GM10847 (cell line): ENCODE results near the gene STMP1.

ENCODE experiments used
- POLR2A ChIP-seq: IDR thresholded peaks from 2 replicates; pipeline ENCODE4 v1.6.1; 2011; ENCODE audit not compliant: insufficient read length; ENCODE audit errors: extremely low read depth

The STMP1 gene

GRCh38 chr7:135662373-135663114 is at the start of gene STMP1:
Gene STMP1, plus strand, starts transcription at chr7:135662514.
- peak; percentile 92 for TF ChIP-seq POLR2A

- TF ChIP-seq POLR2A: no peak
Observed at GRCh38 chr7:135616136-135616535, 46.2 kb upstream of the STMP1 start.

DNA sequence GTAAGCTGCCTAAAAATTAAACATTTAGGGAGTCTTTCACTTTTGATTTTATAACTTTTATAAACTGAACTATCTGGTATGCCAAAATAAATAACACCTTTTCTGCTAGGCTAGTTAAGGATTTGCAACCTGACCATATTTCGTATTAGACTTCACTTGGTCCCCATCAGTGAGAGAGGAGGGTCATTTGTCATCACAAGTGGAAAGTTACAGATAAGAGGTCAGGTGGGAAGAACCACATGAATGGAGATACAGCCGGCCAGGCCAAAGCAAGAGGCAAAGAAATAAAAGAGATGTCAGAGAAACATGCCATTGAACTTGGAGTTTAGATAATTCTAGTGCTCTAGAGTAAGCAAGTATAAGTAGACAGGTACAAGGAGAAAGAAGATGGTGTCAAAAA is 44.5 kb upstream of the STMP1 start:
- TF ChIP-seq POLR2A: no peak

DNA sequence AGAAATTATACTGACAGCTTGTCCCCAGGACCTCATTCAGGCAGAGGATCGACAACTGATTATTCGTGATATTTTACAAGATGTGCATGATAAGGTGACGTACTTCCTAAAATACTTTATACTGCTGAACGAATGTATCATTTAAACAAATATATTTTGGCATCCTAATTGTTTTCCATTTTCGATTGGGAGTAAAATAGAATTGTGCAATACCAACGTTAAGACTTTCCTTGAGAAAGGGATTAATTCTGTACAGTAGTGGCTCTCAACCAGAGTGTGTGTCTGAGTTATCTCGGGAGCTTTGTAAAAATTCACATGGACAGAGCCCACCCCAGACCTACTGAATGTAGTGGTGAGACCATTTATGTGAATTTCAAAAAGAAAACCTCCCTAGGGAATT is 43.8 kb upstream of the STMP1 start:
- TF ChIP-seq POLR2A: no peak

DNA sequence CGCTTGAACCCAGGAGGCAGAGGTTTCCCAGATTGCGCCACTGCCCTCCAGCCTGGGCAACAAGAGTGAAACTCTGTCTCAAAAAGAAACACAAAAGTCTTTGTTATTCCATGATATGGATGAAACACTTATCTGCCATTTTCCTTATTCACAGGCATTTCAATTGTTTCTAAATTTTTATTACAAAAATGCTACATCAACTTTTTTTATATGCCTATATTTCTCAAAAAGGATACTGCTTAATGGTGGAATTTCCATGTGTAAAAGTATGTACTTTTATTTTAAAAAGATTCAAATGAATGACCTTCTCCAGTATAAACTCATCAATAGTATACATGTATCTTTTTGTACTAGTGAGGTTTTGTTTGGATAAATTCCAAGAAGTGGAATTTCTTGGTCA is 41.9 kb upstream of the STMP1 start:
- TF ChIP-seq POLR2A: no peak

GRCh38 chr7:135620980-135621850 is 41.1 kb upstream of the STMP1 start:
- no peak for TF ChIP-seq POLR2A

GRCh38 chr7:135634191-135634878 is 28.0 kb upstream of the STMP1 start:
- TF ChIP-seq POLR2A: no peak

DNA sequence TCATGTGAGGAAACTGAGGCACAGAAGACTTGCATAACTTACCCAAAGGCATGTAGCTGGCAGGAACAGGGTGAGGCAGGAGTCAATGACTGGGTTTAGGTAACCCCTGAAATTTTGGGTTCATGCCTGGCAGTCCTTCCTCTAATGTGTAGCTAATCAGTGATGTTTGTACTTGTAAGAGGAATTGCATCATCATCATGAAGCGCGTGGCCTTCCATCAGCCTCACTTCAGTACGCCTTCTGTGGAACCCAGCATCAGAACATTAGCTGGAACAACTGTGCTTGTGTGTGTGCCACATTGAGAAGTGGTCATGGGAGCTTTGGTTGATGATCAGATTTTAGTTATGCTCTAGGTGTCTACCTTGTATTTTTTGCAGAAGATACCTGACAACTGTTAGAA is 18.2 kb upstream of the STMP1 start:
- no peak for TF ChIP-seq POLR2A

DNA sequence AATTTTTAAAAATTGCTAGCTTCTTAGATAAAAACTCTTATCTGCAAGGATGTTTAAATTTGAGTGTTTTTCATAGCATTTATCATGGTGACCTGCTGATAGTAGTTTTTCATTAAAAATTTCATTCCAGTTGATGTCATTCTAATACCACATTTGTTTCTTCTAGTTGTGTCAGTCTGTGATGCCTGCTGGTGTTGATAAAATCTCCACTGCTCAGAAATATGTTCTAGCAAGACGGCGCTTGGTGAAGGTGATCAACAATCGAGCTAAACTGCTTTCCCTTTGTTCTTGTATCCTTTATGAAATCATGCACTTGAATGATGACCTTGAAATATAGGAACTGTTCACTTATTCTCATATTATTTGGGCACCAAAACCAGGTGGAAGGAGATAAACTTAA is 17.6 kb upstream of the STMP1 start:
- no peak for TF ChIP-seq POLR2A

GRCh38 chr7:135645296-135645904 is 16.9 kb upstream of the STMP1 start:
- TF ChIP-seq POLR2A: no peak

DNA sequence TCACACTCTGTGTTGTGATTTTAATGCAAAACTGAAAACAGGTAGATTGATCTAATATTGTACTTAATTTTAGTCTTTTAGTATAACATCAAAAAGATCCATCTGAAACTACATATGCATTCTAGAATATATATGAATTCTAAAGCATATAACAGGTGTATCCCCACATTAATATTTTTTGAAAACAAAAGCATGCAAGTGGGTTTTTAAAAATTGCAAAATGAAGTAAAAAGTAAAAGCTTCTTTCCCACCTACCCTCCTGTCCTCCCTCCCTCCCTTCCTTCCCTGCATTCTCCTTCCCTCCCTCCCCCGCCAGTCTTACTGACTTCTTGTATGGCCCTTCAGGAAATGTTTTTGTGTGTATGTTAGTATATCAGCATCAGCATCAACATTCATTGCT is 14.6 kb upstream of the STMP1 start:
- no peak for TF ChIP-seq POLR2A

DNA sequence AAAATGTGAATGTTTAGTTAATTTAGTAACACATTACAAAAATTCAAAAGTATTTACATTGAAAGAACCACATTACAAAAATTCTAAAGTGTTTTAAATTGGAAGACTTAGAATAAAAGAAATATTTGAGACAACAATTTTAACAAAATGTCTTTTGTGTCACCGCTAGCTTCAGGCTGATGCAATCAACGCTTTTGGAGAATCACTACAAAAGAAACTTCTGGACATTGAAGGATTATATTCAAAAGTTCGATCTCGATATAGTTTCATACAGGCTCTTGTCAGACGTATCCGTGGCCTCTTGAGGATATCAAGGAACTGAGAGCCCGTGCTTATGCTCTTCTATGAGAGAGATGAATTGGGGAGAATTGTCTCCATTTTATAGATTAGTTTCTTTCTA is 14.1 kb upstream of the STMP1 start:
- TF ChIP-seq POLR2A: no peak

DNA sequence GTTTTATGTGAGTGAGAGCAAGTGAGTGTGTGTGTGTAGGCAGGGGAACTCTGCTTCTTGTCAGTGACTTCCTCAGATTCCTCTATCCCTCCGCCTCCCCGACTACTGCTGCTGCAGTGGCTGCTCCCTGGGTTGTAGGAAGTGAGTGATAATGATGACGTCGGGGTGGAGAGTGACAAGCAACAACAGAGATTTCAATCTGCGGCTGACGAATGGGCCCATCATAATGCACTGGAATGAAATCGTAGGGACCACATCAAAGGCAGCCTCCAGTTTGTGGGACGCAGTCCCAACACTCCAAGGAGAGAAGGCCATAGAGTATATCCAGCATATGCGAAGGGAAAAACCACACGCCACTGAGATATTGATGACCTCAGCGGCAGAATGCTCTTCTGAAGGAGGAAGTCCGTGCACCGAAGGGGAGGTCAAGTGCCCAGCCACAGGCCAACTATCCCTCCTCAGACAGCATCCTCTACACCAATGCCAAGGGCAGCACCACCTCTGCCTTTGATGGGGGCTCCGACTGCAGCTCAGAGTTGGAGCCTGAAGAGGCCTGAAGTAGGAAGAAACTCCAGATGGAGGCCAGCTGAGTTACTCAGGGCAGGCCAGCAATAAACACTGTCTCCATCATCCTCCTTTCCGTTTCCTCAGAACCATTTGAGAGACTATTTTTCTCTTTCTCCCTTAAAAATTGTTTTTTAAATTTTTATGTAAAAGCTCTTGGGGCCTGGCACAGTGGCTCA is 11.3 kb upstream of the STMP1 start:
- no peak for TF ChIP-seq POLR2A

GRCh38 chr7:135653340-135654080 is 8.8 kb upstream of the STMP1 start:
- no peak for TF ChIP-seq POLR2A

DNA sequence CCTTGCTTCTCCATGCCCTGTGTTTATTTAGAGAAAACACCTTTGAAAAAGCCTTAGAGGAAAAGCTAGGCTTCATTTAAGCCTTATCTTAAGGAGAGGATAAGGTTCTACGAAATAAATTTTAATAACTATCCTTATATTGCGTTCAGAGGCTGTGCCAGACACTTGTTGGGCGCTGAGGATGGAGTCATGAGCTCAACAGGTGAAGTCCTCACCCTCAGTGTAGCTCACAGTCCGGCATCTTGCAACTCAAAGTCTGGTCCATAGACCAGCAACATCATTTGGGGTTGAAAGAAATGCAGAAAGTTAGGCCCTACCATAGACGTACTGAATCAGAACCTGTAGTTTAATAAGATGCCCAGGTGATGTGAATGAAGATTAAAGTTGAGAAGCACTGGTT is 3.8 kb upstream of the STMP1 start:
- TF ChIP-seq POLR2A: no peak
